Keratinocyte (primary cell): Measurements from ENCODE around the gene SAXO1. TPM values are rescaled to one million over a fixed set of nuclear protein-coding genes. Genes with fewer than 3 reads are reported as not detected.

Experiments
- DNase-seq: peaks from one replicate; pipeline ENCODE4 v3.0.0-alpha.2; 2011; ENCODE audit warnings: low read depth, missing footprints, low spot score
- FAIRE-seq: peaks from 2 replicates; lab custom pipeline; 2011; peaks lifted over from hg19 to GRCh38; lab: Jason Lieb, UNC
- H2AFZ ChIP-seq: 2 replicates; pipeline ENCODE4 v1.6.0; 2012; ENCODE audit warnings: low read length, control low read depth, inconsistent platforms; ENCODE audit not compliant: control insufficient read depth
- H3K27ac ChIP-seq: 2 replicates; pipeline ENCODE4 v1.5.1; 2011; ENCODE audit warnings: low read length; ENCODE audit not compliant: control insufficient read depth, insufficient read depth
- H3K27me3 ChIP-seq: 3 replicates; pipeline ENCODE4 v1.6.0; 2011; ENCODE audit warnings: low read length; ENCODE audit not compliant: control insufficient read depth, insufficient read depth; ENCODE audit errors: extremely low read depth
- H3K36me3 ChIP-seq, 2 experiments: 2 replicates in 1 of 2; 3 replicates in 1 of 2; pipeline ENCODE4 v1.5.1; 2011; ENCODE audit warnings: low read length in 2 of 2, mild to moderate bottlenecking in 1 of 2; ENCODE audit not compliant: control insufficient read depth in 2 of 2, insufficient read depth in 2 of 2; ENCODE audit errors: extremely low read depth in 1 of 2
- H3K4me1 ChIP-seq: 3 replicates; pipeline ENCODE4 v1.5.1; 2011; ENCODE audit warnings: low read length; ENCODE audit not compliant: control insufficient read depth, insufficient read depth; ENCODE audit errors: extremely low read depth
- H3K4me2 ChIP-seq: 3 replicates; pipeline ENCODE4 v1.6.0; 2011; ENCODE audit warnings: low read depth, low read length; ENCODE audit not compliant: control insufficient read depth, insufficient read depth; ENCODE audit errors: extremely low read depth
- H3K4me3 ChIP-seq, 3 experiments: fragments of 200-600 bp in 1 of 3; sonication (generic) in 1 of 3; 2 replicates in 2 of 3; 3 replicates in 1 of 3; pipeline ENCODE4 v1.5.1; 2011 to 2016; ENCODE audit warnings: low read length in 3 of 3, mild to moderate bottlenecking in 3 of 3, control low read depth in 2 of 3, inconsistent platforms in 1 of 3, low read depth in 1 of 3, mixed read lengths in 1 of 3, mixed run types in 1 of 3, moderate library complexity in 1 of 3; ENCODE audit not compliant: control insufficient read depth in 2 of 3, insufficient read depth in 2 of 3; ENCODE audit errors: extremely low read depth in 1 of 3
- H3K79me2 ChIP-seq: 2 replicates; pipeline ENCODE4 v1.6.0; 2012; ENCODE audit warnings: low read length; ENCODE audit not compliant: control insufficient read depth, insufficient read depth
- H3K9ac ChIP-seq: 3 replicates; pipeline ENCODE4 v1.6.0; 2011; ENCODE audit warnings: low read length; ENCODE audit not compliant: control insufficient read depth, insufficient read depth; ENCODE audit errors: extremely low read depth
- H3K9me1 ChIP-seq: 3 replicates; pipeline ENCODE4 v1.6.0; 2011; ENCODE audit warnings: low read length; ENCODE audit not compliant: control insufficient read depth, insufficient read depth; ENCODE audit errors: extremely low read depth
- H3K9me3 ChIP-seq: 2 replicates; pipeline ENCODE4 v1.5.1; 2012; ENCODE audit warnings: low read depth, low read length; ENCODE audit not compliant: control insufficient read depth
- H4K20me1 ChIP-seq: 3 replicates; pipeline ENCODE4 v1.6.0; 2011; ENCODE audit warnings: low read length; ENCODE audit not compliant: control insufficient read depth, insufficient read depth; ENCODE audit errors: extremely low read depth
- EZH2 ChIP-seq: IDR thresholded peaks from one replicate; pipeline ENCODE4 v1.6.1; 2012; ENCODE audit warnings: inconsistent platforms, mild to moderate bottlenecking, low read length, moderate library complexity
- dilution Hi-C: fragments of 300-500 bp; cut with MboI; formaldehyde crosslinking; loops from one replicate; pipeline ENCODE4 v1.7.0; 2020; ENCODE audit warnings: low sequenced_read_pairs; ENCODE audit not compliant: extremely low pct_ligation_motif_present
- polyA plus RNA-seq, 5 experiments: library from polyadenylated mRNA; depleted of rRNA in 3 of 5; stranded (reverse) in 3 of 5; stranded (forward) in 1 of 5; unstranded in 1 of 5; fragments of >200 nt; gene quantifications; 1 replicate in 1 of 5; 2 replicates in 3 of 5; 3 replicates in 1 of 5; pipeline versions ENCODE4 v1.2.1 to v1.2.3, GENCODE V29; 2011 to 2012; ENCODE audit warnings: missing spikeins in 2 of 5, low read depth in 1 of 5, low replicate concordance in 1 of 5
- TF ChIP-seq, protein P1 (sequence below), 3 experiments: IDR thresholded peaks in 1 of 3; conservative IDR thresholded peaks in 1 of 3; optimal IDR thresholded peaks in 1 of 3; 2 replicates in 2 of 3; 3 replicates in 1 of 3; pipeline versions ENCODE3 to v1.5.1; 2011; ENCODE audit warnings: low read length in 3 of 3, mild to moderate bottlenecking in 3 of 3, moderate library complexity in 2 of 3, control low read depth in 1 of 3, inconsistent platforms in 1 of 3; ENCODE audit not compliant: insufficient read depth in 2 of 3; ENCODE audit errors: extremely low read depth in 1 of 3

The SAXO1 gene
- polyA plus RNA-seq, 1 donor (not counting 4 experiments of a cell fraction or from before 2014, with no cell fraction given): not detected

DNA sequence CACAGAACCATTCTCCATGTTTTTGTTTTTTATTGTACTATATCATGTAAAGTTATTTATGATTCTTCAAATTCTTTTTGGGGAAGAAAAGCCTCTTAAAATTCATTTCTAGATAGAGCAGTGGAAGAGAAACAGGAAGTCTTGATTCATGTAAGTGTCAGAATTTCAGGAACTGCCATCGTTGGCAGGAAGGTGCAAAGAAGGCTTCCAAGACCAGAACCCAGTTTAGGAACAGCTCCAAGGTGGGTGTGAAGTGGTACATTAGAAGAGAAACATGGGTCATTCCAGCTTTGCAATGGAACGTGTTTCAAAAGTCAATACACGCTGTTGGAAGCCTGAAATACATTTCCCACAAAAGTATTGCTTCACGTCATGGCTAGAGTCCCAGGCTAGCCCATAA is 14.8 kb downstream of the SAXO1 start:
- Histone ChIP-seq H3K4me3 (no peak overlapping the region), H3K27ac (no peak overlapping the region), H3K9me3 (no peaks in the 10 kb centered on the region), H3K36me3 (no peaks in the 10 kb centered on the region), H3K79me2 (no peaks in the 10 kb centered on the region), H3K27me3 (no peaks in the 10 kb centered on the region), H3K9me1 (no peaks in the 10 kb centered on the region), H3K9ac (no peak overlapping the region), H2AFZ (no peak overlapping the region), H4K20me1 (no peaks in the 10 kb centered on the region), H3K4me1 (no peaks in the 10 kb centered on the region), H3K4me2 (no peak overlapping the region)
- DNase-seq: no peak
- no peak for TF ChIP-seq EZH2
- TF ChIP-seq, protein P1, sequence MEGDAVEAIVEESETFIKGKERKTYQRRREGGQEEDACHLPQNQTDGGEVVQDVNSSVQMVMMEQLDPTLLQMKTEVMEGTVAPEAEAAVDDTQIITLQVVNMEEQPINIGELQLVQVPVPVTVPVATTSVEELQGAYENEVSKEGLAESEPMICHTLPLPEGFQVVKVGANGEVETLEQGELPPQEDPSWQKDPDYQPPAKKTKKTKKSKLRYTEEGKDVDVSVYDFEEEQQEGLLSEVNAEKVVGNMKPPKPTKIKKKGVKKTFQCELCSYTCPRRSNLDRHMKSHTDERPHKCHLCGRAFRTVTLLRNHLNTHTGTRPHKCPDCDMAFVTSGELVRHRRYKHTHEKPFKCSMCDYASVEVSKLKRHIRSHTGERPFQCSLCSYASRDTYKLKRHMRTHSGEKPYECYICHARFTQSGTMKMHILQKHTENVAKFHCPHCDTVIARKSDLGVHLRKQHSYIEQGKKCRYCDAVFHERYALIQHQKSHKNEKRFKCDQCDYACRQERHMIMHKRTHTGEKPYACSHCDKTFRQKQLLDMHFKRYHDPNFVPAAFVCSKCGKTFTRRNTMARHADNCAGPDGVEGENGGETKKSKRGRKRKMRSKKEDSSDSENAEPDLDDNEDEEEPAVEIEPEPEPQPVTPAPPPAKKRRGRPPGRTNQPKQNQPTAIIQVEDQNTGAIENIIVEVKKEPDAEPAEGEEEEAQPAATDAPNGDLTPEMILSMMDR (optimal IDR thresholded peaks at IDR 0.05 in 1 of 3, IDR thresholded peaks at IDR 0.05 in 1 of 3, conservative IDR thresholded peaks at IDR 0.05 in 1 of 3; ENCODE audit: extremely low read depth in 1 of 3, insufficient read depth in 2 of 3, low read length in 3 of 3): no peak
- dilution Hi-C loops: no loop called here
- no peak for FAIRE-seq

DNA sequence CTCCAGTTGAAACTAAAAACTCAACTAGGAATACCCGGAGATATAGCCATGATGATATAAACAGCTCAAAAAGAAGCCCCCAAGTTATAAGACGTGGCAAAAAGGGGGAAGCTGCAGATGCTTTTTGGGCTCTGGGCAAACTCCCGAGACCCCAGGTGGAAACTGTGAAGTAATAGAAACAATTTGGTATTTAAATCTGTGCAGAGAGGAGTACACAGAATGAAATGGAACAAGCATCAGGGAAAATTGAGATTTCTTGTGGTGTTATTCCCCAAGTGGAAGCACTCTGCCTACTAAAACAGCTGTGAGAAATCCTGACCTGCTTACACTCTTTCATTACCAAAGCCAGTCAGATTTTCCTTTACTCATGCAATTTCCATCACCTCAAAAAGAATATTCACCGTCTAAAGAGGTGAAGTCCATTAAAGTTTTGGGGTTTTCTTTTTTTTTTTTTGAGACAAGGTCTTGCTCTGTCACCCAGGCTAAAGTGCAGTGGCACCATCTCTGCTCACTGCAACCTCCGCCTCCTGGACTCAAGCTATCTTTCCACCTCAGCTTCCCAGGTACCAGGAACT is 23.5 kb downstream of the SAXO1 start:
- no peaks in the 10 kb centered on the region for H3K9me3 ChIP-seq
- dilution Hi-C loops: no loop called here

More for the DNA sequence above, 23.5 kb downstream of the SAXO1 start:
- Histone ChIP-seq H3K9me1 (no peaks in the 10 kb centered on the region), H3K27ac (no peak overlapping the region), H3K9ac (no peak overlapping the region), H4K20me1 (no peaks in the 10 kb centered on the region), H3K27me3 (peaks cover 4% of the 10 kb centered on the region), H3K36me3 (no peaks in the 10 kb centered on the region), H2AFZ (no peak overlapping the region), H3K4me2 (no peak overlapping the region), H3K79me2 (no peaks in the 10 kb centered on the region), H3K4me3 (no peak overlapping the region), H3K4me1 (no peaks in the 10 kb centered on the region)
- no peak for TF ChIP-seq EZH2
- TF ChIP-seq, protein P1 (optimal IDR thresholded peaks at IDR 0.05 in 1 of 3, IDR thresholded peaks at IDR 0.05 in 1 of 3, conservative IDR thresholded peaks at IDR 0.05 in 1 of 3; ENCODE audit: extremely low read depth in 1 of 3, insufficient read depth in 2 of 3, low read length in 3 of 3): no peak
- DNase-seq (no peak), FAIRE-seq (no peak)
